Measurements from ENCODE around the gene COMMD1. TPM values are rescaled to one million over a fixed set of nuclear protein-coding genes. Genes with fewer than 3 reads are reported as not detected.
"Not testable (repeated sequence)": the region's sequence is repeated elsewhere in the genome, so short reads cannot be mapped to it uniquely, and the experiment has no call there.

COMMD1 gene
- total RNA-seq, 6 donors from 2014 or later, result 27.0 to 59.7 (median 35.6) TPM

DNA sequence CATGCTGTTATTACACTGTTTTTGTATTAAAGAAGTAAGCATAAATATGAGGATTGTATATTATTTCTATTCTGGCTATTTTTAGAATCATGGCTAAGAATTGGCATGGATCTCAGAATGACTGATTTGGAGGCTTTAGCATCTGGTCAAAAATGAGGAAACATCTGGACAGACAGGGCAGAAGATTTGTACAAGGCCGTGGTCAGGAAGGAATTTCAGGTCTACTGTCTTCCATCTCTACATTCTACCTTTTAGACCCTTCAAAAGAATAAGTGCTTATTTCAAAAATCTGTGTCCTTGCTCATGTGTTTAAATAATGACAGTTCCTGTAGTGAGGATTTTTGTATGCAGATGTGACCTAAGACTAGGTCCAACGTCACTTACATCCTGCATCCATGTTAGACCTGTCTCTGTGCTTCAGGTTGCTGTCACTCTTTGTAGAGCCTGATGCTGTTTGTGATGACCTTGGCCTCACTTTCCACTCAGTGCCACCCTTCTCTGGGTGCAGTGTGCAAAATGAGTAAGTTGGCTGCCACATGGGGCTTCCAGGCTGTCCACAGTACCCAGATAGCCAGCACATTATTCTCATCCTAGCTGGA lies 235.8 kb downstream of the COMMD1 start:
- no peak for TF ChIP-seq POLR2AphosphoS5 (IDR thresholded peaks at IDR 0.05)
- H3K4me1 ChIP-seq, result peaks cover 0 to 7% (median 0%) of the 10 kb centered on the region in 4 donors
- 58 to 71% methylated on average over 2 of the region's 2 CpGs for WGBS, 2 donors
- ATAC-seq (ENCODE audit: low FRiP score in 2 of 2) (no peak), DNase-seq (no peak)
- H3K27ac ChIP-seq, result no peak overlapping the region
- H3K36me3 ChIP-seq, result no peaks in the 10 kb centered on the region
- no peaks in the 10 kb centered on the region for H3K9me3 ChIP-seq
- no peak overlapping the region for H3K4me3 ChIP-seq
- H3K27me3 ChIP-seq, result no peaks in the 10 kb centered on the region

- no peaks in the 10 kb centered on the region for H3K9me3 ChIP-seq
- H3K4me3 ChIP-seq, result no peak overlapping the region
- DNase-seq (no peak), ATAC-seq (ENCODE audit: low FRiP score in 2 of 2) (no peak)
- no peak overlapping the region for H3K27ac ChIP-seq
- H3K4me1 ChIP-seq, result peaks cover 0 to 7% (median 0%) of the 10 kb centered on the region in 4 donors
- H3K36me3 ChIP-seq, result no peaks in the 10 kb centered on the region
- 84 to 88% methylated on average over 4 of the region's 4 CpGs for WGBS, 2 donors
- TF ChIP-seq EP300 (IDR thresholded peaks at IDR 0.05) (no peak), POLR2A (IDR thresholded peaks at IDR 0.05) (no peak), POLR2AphosphoS5 (IDR thresholded peaks at IDR 0.05) (no peak)
- TF ChIP-seq, protein P1, sequence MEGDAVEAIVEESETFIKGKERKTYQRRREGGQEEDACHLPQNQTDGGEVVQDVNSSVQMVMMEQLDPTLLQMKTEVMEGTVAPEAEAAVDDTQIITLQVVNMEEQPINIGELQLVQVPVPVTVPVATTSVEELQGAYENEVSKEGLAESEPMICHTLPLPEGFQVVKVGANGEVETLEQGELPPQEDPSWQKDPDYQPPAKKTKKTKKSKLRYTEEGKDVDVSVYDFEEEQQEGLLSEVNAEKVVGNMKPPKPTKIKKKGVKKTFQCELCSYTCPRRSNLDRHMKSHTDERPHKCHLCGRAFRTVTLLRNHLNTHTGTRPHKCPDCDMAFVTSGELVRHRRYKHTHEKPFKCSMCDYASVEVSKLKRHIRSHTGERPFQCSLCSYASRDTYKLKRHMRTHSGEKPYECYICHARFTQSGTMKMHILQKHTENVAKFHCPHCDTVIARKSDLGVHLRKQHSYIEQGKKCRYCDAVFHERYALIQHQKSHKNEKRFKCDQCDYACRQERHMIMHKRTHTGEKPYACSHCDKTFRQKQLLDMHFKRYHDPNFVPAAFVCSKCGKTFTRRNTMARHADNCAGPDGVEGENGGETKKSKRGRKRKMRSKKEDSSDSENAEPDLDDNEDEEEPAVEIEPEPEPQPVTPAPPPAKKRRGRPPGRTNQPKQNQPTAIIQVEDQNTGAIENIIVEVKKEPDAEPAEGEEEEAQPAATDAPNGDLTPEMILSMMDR (IDR thresholded peaks at IDR 0.05), result no peak
- H3K27me3 ChIP-seq, result no peaks in the 10 kb centered on the region
Measured at GRCh38 chr2:62142054-62142453, 236.6 kb downstream of the COMMD1 start.

- Histone ChIP-seq H3K36me3 (no peaks in the 10 kb centered on the region), H3K9me3 (no peaks in the 10 kb centered on the region), H3K4me3 (no peak overlapping the region), H3K4me1 (no peaks in the 10 kb centered on the region), H3K27ac (no peak overlapping the region), H3K27me3 (no peaks in the 10 kb centered on the region)
- TF ChIP-seq POLR2AphosphoS5 (IDR thresholded peaks at IDR 0.05) (no peak), POLR2A (IDR thresholded peaks at IDR 0.05) (no peak), EP300 (IDR thresholded peaks at IDR 0.05) (no peak)
- TF ChIP-seq, protein P1 (IDR thresholded peaks at IDR 0.05), result no peak
- DNase-seq (no peak), ATAC-seq (ENCODE audit: low FRiP score in 2 of 2) (no peak)
Measured at GRCh38 chr2:62143696-62144095, 238.2 kb downstream of the COMMD1 start.

DNA sequence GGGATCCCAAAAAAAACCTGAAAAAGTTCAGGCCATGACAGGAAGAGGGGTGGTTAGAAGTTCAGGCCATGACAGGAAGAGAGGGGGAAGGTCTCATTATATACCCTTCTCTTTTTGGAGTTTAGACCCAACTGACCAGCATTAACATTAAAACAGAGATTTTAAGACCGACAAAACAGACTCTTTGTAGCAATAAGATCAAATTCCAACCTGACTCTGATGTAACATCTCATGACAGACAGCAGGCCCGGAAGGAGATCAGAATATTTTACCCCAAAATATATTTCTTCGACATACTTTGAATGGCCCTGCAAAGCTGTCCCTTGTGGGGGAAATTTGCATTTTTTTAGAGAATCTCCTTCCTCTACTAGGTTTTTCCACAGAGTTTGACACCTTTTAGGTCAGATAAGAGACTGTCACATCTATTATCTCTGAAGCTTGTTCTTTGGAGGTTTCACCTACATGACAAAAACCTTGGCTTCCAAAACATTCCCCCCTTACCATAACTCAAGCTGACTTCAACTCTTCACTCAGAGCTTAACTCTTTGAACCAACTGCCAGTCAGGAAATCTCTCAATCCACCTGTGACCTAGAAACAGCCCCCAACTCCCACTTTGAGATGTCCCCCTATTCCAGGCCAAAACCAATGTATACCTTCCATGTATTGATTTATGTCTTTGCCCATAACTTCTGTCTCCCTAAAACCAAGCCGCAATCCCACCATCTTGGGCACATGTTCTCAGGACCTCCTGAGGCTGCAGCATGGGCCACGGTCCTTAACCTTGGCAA lies 239.4 kb downstream of the COMMD1 start:
- Histone ChIP-seq H3K27me3 (no peaks in the 10 kb centered on the region), H3K9me3 (no peaks in the 10 kb centered on the region), H3K4me3 (no peak overlapping the region), H3K27ac (no peak overlapping the region), H3K36me3 (no peaks in the 10 kb centered on the region), H3K4me1 (no peaks in the 10 kb centered on the region)
- ATAC-seq (ENCODE audit: low FRiP score in 2 of 2) (no peak), DNase-seq (no peak)
- TF ChIP-seq POLR2AphosphoS5 (IDR thresholded peaks at IDR 0.05) (no peak), EP300 (IDR thresholded peaks at IDR 0.05) (no peak), POLR2A (IDR thresholded peaks at IDR 0.05) (no peak)
- TF ChIP-seq, protein P1 (IDR thresholded peaks at IDR 0.05), result no peak
- WGBS, 2 donors, result 95 to 97% methylated on average over 5 of the region's 5 CpGs

GRCh38 chr2:62145478-62146100 lies 240.1 kb downstream of the COMMD1 start:
- TF ChIP-seq POLR2A (IDR thresholded peaks at IDR 0.05) (no peak), POLR2AphosphoS5 (IDR thresholded peaks at IDR 0.05) (no peak), EP300 (IDR thresholded peaks at IDR 0.05) (no peak)
- TF ChIP-seq, protein P1 (IDR thresholded peaks at IDR 0.05), result no peak
- no peak for ATAC-seq (ENCODE audit: low FRiP score in 2 of 2)
- H3K9me3 ChIP-seq, result no peaks in the 10 kb centered on the region
- H3K4me3 ChIP-seq, result no peak overlapping the region
- H3K27me3 ChIP-seq, result no peaks in the 10 kb centered on the region
- WGBS, 2 donors, result 92 to 94% methylated on average over 5 of the region's 5 CpGs
- no peak for DNase-seq
- H3K36me3 ChIP-seq, result no peaks in the 10 kb centered on the region
- H3K4me1 ChIP-seq, result no peaks in the 10 kb centered on the region
- H3K27ac ChIP-seq, result no peak overlapping the region

- H3K4me3 ChIP-seq; H3K27ac ChIP-seq; H3K4me1 ChIP-seq; DNase-seq; H3K36me3 ChIP-seq; H3K9me3 ChIP-seq; H3K27me3 ChIP-seq; ATAC-seq (ENCODE audit: low FRiP score in 2 of 2): not testable (repeated sequence)
- 97 to 100% methylated on average over 4 to 7 of the region's 7 CpGs for WGBS, 2 donors
Measured at GRCh38 chr2:62146790-62147189, 241.3 kb downstream of the COMMD1 start.
